ENCODE results near the gene CD276.
"Not testable (repeated sequence)": the region's sequence is repeated elsewhere in the genome, so short reads cannot be mapped to it uniquely, and the experiment has no call there.

The CD276 gene

GRCh38 chr15:73709686-73710085, 25.5 kb downstream of the CD276 start:
- no peak for DNase-seq (ENCODE audit: low read depth in 2 of 2)

- DNase-seq (ENCODE audit: low read depth in 2 of 2) = no peak
These were observed 26.1 kb downstream of the CD276 start for GRCh38 chr15:73710321-73710720.

GRCh38 chr15:73711526-73711925, 27.3 kb downstream of the CD276 start:
- no peak for DNase-seq (ENCODE audit: low read depth in 2 of 2)

- DNase-seq (ENCODE audit: low read depth in 2 of 2) = no peak
These were observed 27.9 kb downstream of the CD276 start for GRCh38 chr15:73712107-73712506.

- no peak for DNase-seq (ENCODE audit: low read depth in 2 of 2)
These were observed 30.6 kb downstream of the CD276 start for GRCh38 chr15:73714695-73715301.

GRCh38 chr15:73715417-73715816, 31.2 kb downstream of the CD276 start:
- no peak for DNase-seq (ENCODE audit: low read depth in 2 of 2)

GRCh38 chr15:73716417-73716816, 32.2 kb downstream of the CD276 start:
- no peak for DNase-seq (ENCODE audit: low read depth in 2 of 2)

- DNase-seq (ENCODE audit: low read depth in 2 of 2) = no peak
These were observed 33.0 kb downstream of the CD276 start for GRCh38 chr15:73717206-73717605.

GRCh38 chr15:73717802-73718201, 33.6 kb downstream of the CD276 start:
- no peak for DNase-seq (ENCODE audit: low read depth in 2 of 2)

GRCh38 chr15:73718694-73719093, 34.5 kb downstream of the CD276 start:
- no peak for DNase-seq (ENCODE audit: low read depth in 2 of 2)

GRCh38 chr15:73722425-73722824, 38.2 kb downstream of the CD276 start:
- no peak for DNase-seq (ENCODE audit: low read depth in 2 of 2)

GRCh38 chr15:73723191-73723590, 39.0 kb downstream of the CD276 start:
- DNase-seq (ENCODE audit: low read depth in 2 of 2) = no peak

- no peak for DNase-seq (ENCODE audit: low read depth in 2 of 2)
These were observed 40.0 kb downstream of the CD276 start for GRCh38 chr15:73724212-73724611.

GRCh38 chr15:73727330-73727976, 43.3 kb downstream of the CD276 start:
- no peak for DNase-seq (ENCODE audit: low read depth in 2 of 2)

GRCh38 chr15:73732051-73732450, 47.9 kb downstream of the CD276 start:
- DNase-seq (ENCODE audit: low read depth in 2 of 2) = not testable (repeated sequence)

- DNase-seq (ENCODE audit: low read depth in 2 of 2) = no peak
These were observed 48.7 kb downstream of the CD276 start for GRCh38 chr15:73732930-73733329.

GRCh38 chr15:73737535-73737934, 53.4 kb downstream of the CD276 start:
- DNase-seq (ENCODE audit: low read depth in 2 of 2) = no peak

GRCh38 chr15:73740152-73741048, 56.2 kb downstream of the CD276 start:
- no peak for DNase-seq (ENCODE audit: low read depth in 2 of 2)

- no peak for DNase-seq (ENCODE audit: low read depth in 2 of 2)
These were observed 57.2 kb downstream of the CD276 start for GRCh38 chr15:73741321-73741836.

- no peak for DNase-seq (ENCODE audit: low read depth in 2 of 2)
These were observed 60.1 kb downstream of the CD276 start for GRCh38 chr15:73744293-73744692.

- no peak for DNase-seq (ENCODE audit: low read depth in 2 of 2)
These were observed 60.9 kb downstream of the CD276 start for GRCh38 chr15:73745073-73745472.

- DNase-seq (ENCODE audit: low read depth in 2 of 2) = no peak
These were observed 62.1 kb downstream of the CD276 start for GRCh38 chr15:73746261-73746660.

GRCh38 chr15:73746883-73747282, 62.7 kb downstream of the CD276 start:
- DNase-seq (ENCODE audit: low read depth in 2 of 2) = no peak

All from fibroblast of skin of left quadriceps (primary cell).